Ishikawa (cell line): ENCODE measurements around the gene HDAC6.
A peak's percentile ranks its signal among the peaks of the same experiment; 100 is the strongest.

Experiments used
- CEBPB ChIP-seq: IDR thresholded peaks from 2 replicates; pipeline ENCODE4 v1.6.1; 2012
- CREB1 ChIP-seq: IDR thresholded peaks from 2 replicates; pipeline ENCODE4 v1.6.1; 2012; ENCODE audit warnings: low read depth
- EGR1 ChIP-seq: IDR thresholded peaks from 2 replicates; pipeline ENCODE4 v1.6.1; 2012
- EP300 ChIP-seq: IDR thresholded peaks from 2 replicates; pipeline ENCODE4 v1.6.1; 2012; ENCODE audit warnings: borderline replicate concordance
- FOXM1 ChIP-seq: IDR thresholded peaks from 2 replicates; pipeline ENCODE4 v1.6.1; 2012; ENCODE audit warnings: low read depth, borderline replicate concordance
- MAX ChIP-seq: IDR thresholded peaks from 2 replicates; pipeline ENCODE4 v1.6.1; 2012
- NFIC ChIP-seq: IDR thresholded peaks from 2 replicates; pipeline ENCODE4 v1.6.1; 2012
- RAD21 ChIP-seq: IDR thresholded peaks from 2 replicates; pipeline ENCODE4 v1.6.1; 2012; ENCODE audit warnings: low read depth
- REST ChIP-seq: IDR thresholded peaks from 2 replicates; pipeline ENCODE4 v1.6.1; 2012; ENCODE audit warnings: low read depth, mild to moderate bottlenecking
- TAF1 ChIP-seq: IDR thresholded peaks from 2 replicates; pipeline ENCODE4 v1.6.1; 2012; ENCODE audit warnings: low read depth, mild to moderate bottlenecking
- TCF12 ChIP-seq: IDR thresholded peaks from 2 replicates; pipeline ENCODE4 v1.6.1; 2012; ENCODE audit warnings: low read depth
- TEAD4 ChIP-seq: IDR thresholded peaks from 2 replicates; pipeline ENCODE4 v1.6.1; 2012
- USF1 ChIP-seq: IDR thresholded peaks from 2 replicates; pipeline ENCODE4 v1.6.1; 2012
- YY1 ChIP-seq: IDR thresholded peaks from 2 replicates; pipeline ENCODE4 v1.6.1; 2012; ENCODE audit warnings: low read depth
- ZBTB7A ChIP-seq: IDR thresholded peaks from 2 replicates; pipeline ENCODE4 v1.6.1; 2012; ENCODE audit warnings: low read depth

HDAC6 gene

GRCh38 chrX:48839686-48840085 is 37.8 kb downstream of the HDAC6 start:
- TF ChIP-seq RAD21 (no peak), EGR1 (no peak), FOXM1 (no peak), TEAD4 (no peak), NFIC (no peak), EP300 (no peak), YY1 (no peak)

GRCh38 chrX:48848847-48849246 is 47.0 kb downstream of the HDAC6 start:
- no peak for TF ChIP-seq EGR1
- TF ChIP-seq USF1 = no peak
- TF ChIP-seq ZBTB7A = no peak
- no peak for TF ChIP-seq TAF1
- no peak for TF ChIP-seq EP300
- no peak for TF ChIP-seq TCF12
- TF ChIP-seq YY1 = no peak
- no peak for TF ChIP-seq FOXM1
- TF ChIP-seq NFIC = no peak
- TF ChIP-seq TEAD4 = no peak
- no peak for TF ChIP-seq CREB1
- no peak for TF ChIP-seq CEBPB
- no peak for TF ChIP-seq RAD21
- TF ChIP-seq REST = no peak
- TF ChIP-seq MAX = no peak

GRCh38 chrX:48852857-48853256 is 51.0 kb downstream of the HDAC6 start:
- TF ChIP-seq YY1 (no peak), EP300 (no peak), NFIC (no peak), FOXM1 (no peak), CEBPB (no peak), REST (no peak), TCF12 (no peak), EGR1 (no peak), RAD21 (no peak)

- TF ChIP-seq CEBPB (no peak), RAD21 (peak; percentile 31)
Observed at GRCh38 chrX:48854898-48855297, 53.0 kb downstream of the HDAC6 start.

- no peak for TF ChIP-seq EP300
- TF ChIP-seq USF1 = no peak
- no peak for TF ChIP-seq EGR1
- TF ChIP-seq FOXM1 = no peak
- no peak for TF ChIP-seq RAD21
- TF ChIP-seq CEBPB = no peak
- no peak for TF ChIP-seq REST
- no peak for TF ChIP-seq MAX
- no peak for TF ChIP-seq TCF12
- no peak for TF ChIP-seq CREB1
- no peak for TF ChIP-seq NFIC
- no peak for TF ChIP-seq TEAD4
- no peak for TF ChIP-seq YY1
- TF ChIP-seq ZBTB7A = no peak
Observed at GRCh38 chrX:48864210-48864609, 62.3 kb downstream of the HDAC6 start.
